NCI-H2029 (cell line): Measurements from ENCODE around the gene MED9.
"Not testable (repeated sequence)": the region's sequence is repeated elsewhere in the genome, so short reads cannot be mapped to it uniquely, and the experiment has no call there.

Experiments
- DNase-seq: peaks from one replicate; lab custom pipeline; 2025; lab: John Stamatoyannopoulos, UW

The MED9 gene

GRCh38 chr17:17476865-17477467 is at the start of gene MED9:
Gene MED9, plus strand, starts transcription at chr17:17477000. Its CDS starts 42 bp downstream, at chr17:17477042.
- peak; percentile 74 for DNase-seq

- no peak for DNase-seq
These were observed 47.6 kb upstream of the MED9 start for GRCh38 chr17:17429222-17429621.

DNA sequence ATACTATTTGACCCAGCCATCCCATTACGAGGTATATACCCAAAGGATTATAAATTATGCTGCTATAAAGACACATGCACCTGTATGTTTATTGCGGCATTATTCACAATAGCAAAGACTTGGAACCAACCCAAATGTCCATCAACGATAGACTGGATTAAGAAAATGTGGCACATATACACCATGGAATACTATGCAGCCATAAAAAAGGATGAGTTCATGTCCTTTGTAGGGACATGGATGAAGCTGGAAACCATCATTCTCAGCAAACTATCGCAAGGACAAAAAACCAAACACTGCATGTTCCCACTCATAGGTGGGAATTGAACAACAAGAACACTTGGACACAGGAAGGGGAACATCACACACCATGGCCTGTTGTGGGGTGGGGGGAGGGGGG is 45.9 kb upstream of the MED9 start:
- not testable (repeated sequence) for DNase-seq

- DNase-seq = no peak
These were observed 45.2 kb upstream of the MED9 start for GRCh38 chr17:17431605-17432004.

GRCh38 chr17:17433000-17433703 is 43.6 kb upstream of the MED9 start:
- no peak for DNase-seq

DNA sequence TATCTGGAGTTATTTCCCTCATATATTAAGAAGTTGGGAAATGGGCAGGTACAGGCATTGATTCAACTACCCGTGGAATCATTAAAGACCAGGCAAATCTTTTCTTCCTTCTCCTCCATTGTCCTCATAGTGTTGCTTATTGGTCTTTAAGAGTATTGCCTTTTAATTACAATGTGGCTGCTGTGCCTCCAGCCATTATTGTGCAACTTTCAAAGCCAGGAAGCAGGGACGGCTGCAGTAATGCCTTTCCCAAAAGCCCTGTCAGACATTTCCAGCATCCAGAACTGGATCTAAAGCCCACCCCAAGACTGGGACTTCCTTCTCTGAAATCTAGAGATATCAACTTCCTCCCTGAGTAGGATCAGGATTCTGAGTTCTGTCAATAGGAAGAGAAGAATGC is 42.3 kb upstream of the MED9 start:
- DNase-seq = no peak

DNA sequence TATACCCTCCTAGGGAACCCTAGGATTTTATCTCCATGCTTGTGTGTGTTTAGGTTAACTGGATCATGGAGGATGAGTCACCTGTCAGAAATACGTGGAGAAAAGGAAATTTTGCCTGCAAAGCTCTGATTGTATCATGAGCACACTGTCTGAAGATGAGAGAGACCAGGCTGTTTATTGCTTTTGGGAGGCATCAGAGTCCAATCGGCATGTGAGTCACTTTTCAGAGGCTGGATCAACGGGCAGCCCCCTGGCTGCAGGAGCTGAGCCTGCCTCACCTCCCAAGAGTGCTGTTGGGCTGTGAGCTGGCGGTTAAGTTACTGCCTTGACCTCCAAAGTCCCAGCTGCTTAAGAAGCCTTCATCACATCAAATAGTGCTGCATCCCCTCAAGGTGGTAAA is 41.5 kb upstream of the MED9 start:
- no peak for DNase-seq

DNA sequence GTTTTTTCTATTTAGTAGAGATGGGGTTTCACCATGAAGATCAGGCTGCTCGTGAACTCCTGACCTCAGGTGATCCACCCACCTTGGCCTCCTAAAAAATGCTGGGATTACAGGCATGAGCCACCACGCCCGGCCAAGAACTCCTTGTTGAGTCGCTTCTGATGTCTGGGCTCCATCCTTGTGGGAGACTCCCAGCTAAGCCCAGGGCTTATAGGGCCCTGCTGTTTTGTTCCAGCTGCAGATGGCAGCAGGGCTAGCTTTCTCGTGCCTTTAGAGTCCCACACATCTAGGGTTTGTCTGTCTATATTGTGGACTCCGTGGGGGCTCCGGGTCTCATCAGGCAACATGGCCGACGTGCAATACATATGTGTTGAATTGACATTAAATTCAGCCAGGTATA is 39.3 kb upstream of the MED9 start:
- DNase-seq = no peak

- DNase-seq = no peak
These were observed 38.9 kb upstream of the MED9 start for GRCh38 chr17:17437893-17438292.

GRCh38 chr17:17440010-17440843 is 36.6 kb upstream of the MED9 start:
- DNase-seq = peak; percentile 81

- peak; percentile 26 for DNase-seq
These were observed 35.7 kb upstream of the MED9 start for GRCh38 chr17:17440938-17441675.

GRCh38 chr17:17443173-17443572 is 33.6 kb upstream of the MED9 start:
- no peak for DNase-seq

GRCh38 chr17:17445296-17445924 is 31.4 kb upstream of the MED9 start:
- peak; percentile 6 for DNase-seq

- DNase-seq = peak; percentile 69
These were observed 30.7 kb upstream of the MED9 start for GRCh38 chr17:17445925-17446665.

- no peak for DNase-seq
These were observed 30.1 kb upstream of the MED9 start for GRCh38 chr17:17446666-17447155.

GRCh38 chr17:17447264-17447663 is 29.5 kb upstream of the MED9 start:
- DNase-seq = no peak

GRCh38 chr17:17448076-17448475 is 28.7 kb upstream of the MED9 start:
- DNase-seq = no peak

DNA sequence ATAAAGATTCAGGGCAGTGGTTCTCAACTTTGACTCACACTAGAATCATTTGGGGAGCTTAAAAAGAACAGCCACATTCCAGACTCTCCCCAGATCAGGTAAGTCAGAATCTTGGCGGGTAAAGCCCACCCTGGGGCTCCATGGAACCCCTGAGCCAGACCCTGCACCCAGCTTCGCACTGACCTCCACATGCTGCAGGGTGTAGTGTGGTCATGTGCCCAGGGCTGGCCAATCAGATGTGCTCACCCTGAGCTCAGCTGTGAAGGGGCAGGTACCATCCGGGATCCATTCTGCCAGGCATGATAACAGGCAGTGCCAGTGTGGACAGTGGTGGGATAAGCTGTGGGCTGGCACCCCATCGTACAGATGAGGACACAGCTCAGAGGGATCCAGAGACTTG is 28.1 kb upstream of the MED9 start:
- DNase-seq = no peak

DNA sequence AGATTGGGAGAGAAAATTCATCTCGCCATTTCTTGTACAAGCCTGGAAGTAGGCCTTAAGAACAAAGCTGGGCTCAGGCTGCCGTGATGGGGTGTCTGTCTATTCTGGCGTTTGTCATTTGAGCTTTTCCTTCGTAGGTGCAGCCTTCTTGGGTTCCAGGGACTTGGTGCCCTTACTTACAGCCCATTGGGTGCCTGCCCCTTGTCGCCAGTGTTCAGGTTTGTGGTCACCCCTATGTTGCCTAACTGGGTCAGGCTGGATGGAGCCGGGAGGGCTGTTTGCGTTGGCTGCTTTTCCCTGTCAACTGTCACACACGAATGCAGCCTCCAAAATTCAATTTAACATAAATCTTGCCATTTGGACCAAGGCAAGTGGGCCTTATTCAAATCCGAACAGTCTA is 23.7 kb upstream of the MED9 start:
- DNase-seq = no peak

DNA sequence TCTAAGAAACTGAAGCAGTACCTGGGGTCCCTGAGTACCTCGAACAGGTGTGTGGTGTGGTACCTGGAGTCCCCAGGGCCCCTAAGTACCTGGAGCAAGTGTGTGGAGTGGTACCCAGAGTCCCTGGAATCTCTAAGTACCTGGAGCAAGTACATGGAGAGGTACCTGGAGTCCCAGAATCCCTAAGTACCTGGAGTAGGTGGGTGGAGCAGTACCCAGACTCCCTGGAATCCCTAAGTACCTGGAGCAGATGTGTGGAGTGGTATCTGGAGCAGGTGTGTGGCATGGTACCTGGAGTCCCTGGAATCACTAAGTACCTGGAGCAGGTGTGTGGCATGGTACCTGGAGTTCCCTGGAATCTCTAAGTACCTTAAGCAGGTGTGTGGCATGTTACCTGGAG is 22.5 kb upstream of the MED9 start:
- DNase-seq = no peak

GRCh38 chr17:17454700-17455099 is 22.1 kb upstream of the MED9 start:
- DNase-seq = peak; percentile 60
